Measurements from ENCODE around the gene FAM120A.

DNA sequence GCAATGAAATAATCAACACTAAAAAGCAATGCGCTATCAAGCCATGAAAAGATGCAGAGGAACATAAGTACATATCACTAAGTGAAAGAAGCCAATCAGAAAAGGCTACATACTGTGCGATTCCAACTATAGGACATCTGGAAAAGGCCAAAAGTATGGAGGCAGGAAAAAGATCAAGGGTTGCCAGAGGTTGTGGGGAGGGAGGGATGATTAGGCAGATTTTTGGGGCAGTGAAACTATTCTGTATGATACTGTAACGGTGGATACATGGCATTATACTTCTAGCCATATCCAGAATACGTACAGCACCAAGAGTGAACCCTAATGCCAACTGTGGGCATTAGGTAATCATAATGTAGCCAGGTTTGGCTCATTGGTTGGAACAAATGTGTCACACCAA lies 51.9 kb downstream of the FAM120A start:
- TF ChIP-seq CTCF (conservative IDR thresholded peaks at IDR 0.05) (no peak), ZFX (IDR thresholded peaks at IDR 0.05) (no peak)

Measured in C4-2B (cell line).